Endothelial cell of umbilical vein (primary cell): ENCODE measurements around the gene ZMAT3. TPM values are rescaled to one million over a fixed set of nuclear protein-coding genes. Genes with fewer than 3 reads are reported as not detected.

ENCODE experiments used
- BruUV-seq: library from RNA; stranded (reverse); fragments of 400-500 nt; replicated peaks from 2 replicates; lab custom pipeline; 2021; lab: Mats Ljungman, UMichigan
- CTCF ChIA-PET: fragments of 300-600, 350-600 bp; sonication (Branson Sonifier 250); formaldehyde crosslinking; loops from one replicate; lab custom pipeline; 2021; ENCODE audit warnings: antibody characterized with exemption, inconsistent platforms; lab: Charles Lee
- POLR2A ChIA-PET: fragments of 300-600, 350-600 bp; sonication (Branson Sonifier 250); formaldehyde crosslinking; loops from one replicate; lab custom pipeline; 2021; ENCODE audit warnings: antibody characterized with exemption, inconsistent platforms; lab: Charles Lee
- DNase-seq: peaks from one replicate; pipeline ENCODE4 v3.0.0-alpha.2; 2011; ENCODE audit warnings: low read depth, low spot score
- FAIRE-seq: peaks from 2 replicates; lab custom pipeline; 2011; peaks lifted over from hg19 to GRCh38; lab: Jason Lieb, UNC
- H2AFZ ChIP-seq: 2 replicates; pipeline ENCODE4 v1.6.0; 2012; ENCODE audit warnings: low read depth, low read length, control low read depth, inconsistent platforms
- H3K27ac ChIP-seq: 2 replicates; pipeline ENCODE4 v1.5.1; 2011; ENCODE audit warnings: low read depth, mild to moderate bottlenecking, control low read depth, low read length, moderate library complexity; ENCODE audit not compliant: insufficient read depth
- H3K27me3 ChIP-seq, 2 experiments: 2 replicates each; pipeline versions ENCODE4 v1.6.0 to v1.6.1; 2011; ENCODE audit warnings: low read length in 2 of 2, mixed read lengths in 1 of 2; ENCODE audit not compliant: control insufficient read depth in 2 of 2, insufficient read depth in 2 of 2
- H3K36me3 ChIP-seq, 2 experiments: 2 replicates in 1 of 2; 3 replicates in 1 of 2; pipeline ENCODE4 v1.5.1; 2011; ENCODE audit warnings: low read length in 2 of 2, mild to moderate bottlenecking in 1 of 2, moderate library complexity in 1 of 2; ENCODE audit not compliant: control insufficient read depth in 2 of 2, insufficient read depth in 2 of 2; ENCODE audit errors: extremely low read depth in 1 of 2
- H3K4me1 ChIP-seq: 3 replicates; pipeline ENCODE4 v1.5.1; 2011; ENCODE audit warnings: mild to moderate bottlenecking, low read length; ENCODE audit not compliant: control insufficient read depth, insufficient read depth; ENCODE audit errors: extremely low read depth
- H3K4me2 ChIP-seq: 2 replicates; pipeline ENCODE4 v1.6.1; 2011; ENCODE audit warnings: low read length, control low read depth, mixed read lengths; ENCODE audit not compliant: insufficient read depth
- H3K4me3 ChIP-seq, 3 experiments: fragments of 200-600 bp in 1 of 3; sonication (generic), shearing (Covaris generic) in 1 of 3; replicated peaks in 1 of 3; 2 replicates each; pipeline ENCODE4 v1.5.1; 2011 to 2016; ENCODE audit warnings: control low read depth in 3 of 3, low read length in 3 of 3, mild to moderate bottlenecking in 2 of 3, inconsistent platforms in 1 of 3, low read depth in 1 of 3, moderate library complexity in 1 of 3; ENCODE audit not compliant: insufficient read depth in 1 of 3
- H3K79me2 ChIP-seq: 2 replicates; pipeline ENCODE4 v1.6.0; 2012; ENCODE audit warnings: low read length, inconsistent platforms; ENCODE audit not compliant: control insufficient read depth, insufficient read depth
- H3K9ac ChIP-seq: replicated peaks from 2 replicates; pipeline ENCODE3; 2011; ENCODE audit warnings: low read length, control low read depth; ENCODE audit not compliant: insufficient read depth; ENCODE audit errors: extremely low read depth
- H3K9me1 ChIP-seq: replicated peaks from 3 replicates; pipeline ENCODE4 v1.6.0; 2011; ENCODE audit warnings: mild to moderate bottlenecking, low read length; ENCODE audit not compliant: control insufficient read depth, insufficient read depth; ENCODE audit errors: extremely low read depth
- H3K9me3 ChIP-seq: replicated peaks from 2 replicates; pipeline ENCODE4 v1.5.1; 2012; ENCODE audit warnings: low read length, inconsistent platforms; ENCODE audit not compliant: control insufficient read depth, insufficient read depth
- H4K20me1 ChIP-seq: replicated peaks from 2 replicates; pipeline ENCODE3; 2011; ENCODE audit warnings: mild to moderate bottlenecking, low read length; ENCODE audit not compliant: control insufficient read depth, insufficient read depth; ENCODE audit errors: extremely low read depth
- EZH2 ChIP-seq: IDR thresholded peaks from 2 replicates; pipeline ENCODE4 v1.6.1; 2012; ENCODE audit warnings: borderline replicate concordance, low read depth, mild to moderate bottlenecking, moderate library complexity, low read length, inconsistent platforms; ENCODE audit not compliant: severe bottlenecking
- FOS ChIP-seq: IDR thresholded peaks from 2 replicates; pipeline ENCODE4 v1.6.1; 2011; ENCODE audit warnings: mild to moderate bottlenecking, low read length, moderate library complexity, borderline replicate concordance; ENCODE audit not compliant: insufficient read depth
- GATA2 ChIP-seq: IDR thresholded peaks from 2 replicates; pipeline ENCODE4 v1.7.0; 2011; ENCODE audit warnings: low read depth, mild to moderate bottlenecking, moderate library complexity, mixed read lengths, low read length; ENCODE audit not compliant: insufficient read length, insufficient read depth
- JUN ChIP-seq: IDR thresholded peaks from 2 replicates; pipeline ENCODE4 v1.6.1; 2011; ENCODE audit warnings: borderline replicate concordance, low read depth; ENCODE audit not compliant: insufficient read length, insufficient read depth
- MYC ChIP-seq: IDR thresholded peaks from one replicate; pipeline ENCODE4 v1.6.1; 2011; ENCODE audit warnings: mild to moderate bottlenecking, low read depth, low read length
- POLR2A ChIP-seq: IDR thresholded peaks from 2 replicates; pipeline ENCODE4 v1.6.1; 2012; ENCODE audit warnings: low read depth, mild to moderate bottlenecking, control low read depth, low read length
- POLR2AphosphoS5 ChIP-seq: IDR thresholded peaks from 2 replicates; pipeline ENCODE4 v1.6.1; 2012; ENCODE audit warnings: low read depth, mild to moderate bottlenecking, control low read depth, low read length, moderate library complexity; ENCODE audit not compliant: insufficient read depth
- dilution Hi-C: fragments of 300-500 bp; cut with MboI; formaldehyde crosslinking; loops from one replicate; pipeline ENCODE4 v1.15.0; 2019; ENCODE audit warnings: low sequenced_read_pairs; ENCODE audit not compliant: extremely low pct_ligation_motif_present
- intact Hi-C: fragments of 100-400 bp; cut with micrococcal nuclease; formaldehyde crosslinking; loops from one replicate; pipeline ENCODE4 v1.10.0; 2022
- polyA plus RNA-seq, 4 experiments: library from polyadenylated mRNA; depleted of rRNA in 3 of 4; stranded (reverse) in 3 of 4; unstranded in 1 of 4; fragments of >200 nt; gene quantifications; 2 replicates each; pipeline versions ENCODE4 v1.2.1 to v1.2.3, GENCODE V29; 2011 to 2012; ENCODE audit warnings: missing spikeins in 1 of 4
- total RNA-seq: library from RNA; stranded (reverse); gene quantifications from 2 replicates; pipeline ENCODE4 v1.2.3, GENCODE V29; 2021
- TF ChIP-seq, protein P1 (sequence below), 2 donors: IDR thresholded peaks; 1 replicate in 1 of 2; 2 replicates in 1 of 2; pipeline ENCODE4 v1.5.1; 2011; ENCODE audit warnings: low read length in 2 of 2, mild to moderate bottlenecking in 2 of 2, moderate library complexity in 2 of 2, control low read depth in 1 of 2, inconsistent platforms in 1 of 2, low read depth in 1 of 2; ENCODE audit not compliant: insufficient read depth in 1 of 2; ENCODE audit errors: extremely low read depth in 1 of 2
- TF ChIP-seq, protein P2 (sequence below): IDR thresholded peaks from 2 replicates; pipeline ENCODE4 v1.6.1; 2011; ENCODE audit not compliant: insufficient read depth, insufficient read length

The ZMAT3 gene
- total and polyA plus RNA-seq, 2 donors (not counting 3 experiments of a cell fraction or from before 2014, with no cell fraction given) = 13.2 to 33.1 TPM

DNA sequence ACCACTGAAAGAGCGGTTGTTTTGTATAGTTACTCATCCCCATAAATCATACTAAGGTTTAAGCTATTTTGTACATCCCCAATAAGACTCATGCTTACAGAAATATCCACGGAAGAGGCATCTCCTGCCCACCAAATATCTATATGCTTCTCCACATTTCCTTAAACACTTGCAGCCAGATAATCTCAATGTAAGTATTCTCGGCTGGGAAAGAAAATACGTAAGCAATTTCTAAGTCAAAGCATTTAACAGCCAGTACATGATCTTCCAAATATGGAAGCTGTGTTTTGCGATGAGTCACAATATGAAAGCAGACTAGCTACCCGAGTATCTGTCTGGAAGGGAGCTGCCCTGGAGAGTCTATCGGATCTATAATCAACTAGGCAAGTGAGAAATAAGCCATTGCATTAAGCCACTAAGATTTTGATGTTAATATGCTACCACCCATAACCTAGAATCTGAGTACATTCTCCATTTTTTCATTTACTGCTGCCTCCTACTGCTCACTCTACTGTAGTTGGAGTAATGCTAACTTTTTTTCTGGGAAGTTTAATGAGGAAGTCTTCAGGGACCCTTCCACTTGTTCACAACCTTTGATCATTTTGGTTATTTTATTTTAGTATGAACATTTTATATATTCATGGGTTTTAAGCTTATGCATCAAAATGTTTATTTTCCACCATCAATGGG, 26.9 kb upstream of the ZMAT3 start:
- intact Hi-C loops (no loop called here), dilution Hi-C loops (no loop called here)
- Histone ChIP-seq H3K27me3 (peaks cover 2% of the 10 kb centered on the region in 2 experiments), H3K9me3 (no peaks in the 10 kb centered on the region), H3K9me1 (no peaks in the 10 kb centered on the region), H3K4me1 (no peaks in the 10 kb centered on the region), H3K27ac (no peak overlapping the region), H2AFZ (no peak overlapping the region), H3K79me2 (no peaks in the 10 kb centered on the region), H3K36me3 (no peaks in the 10 kb centered on the region), H3K4me3 (no peak overlapping the region), H4K20me1 (no peaks in the 10 kb centered on the region), H3K4me2 (no peak overlapping the region), H3K9ac (no peak overlapping the region)
- BruUV-seq = no TSS peak
- FAIRE-seq = peak; percentile 31
- DNase-seq = no peak
- TF ChIP-seq POLR2A (no peak), POLR2AphosphoS5 (no peak), GATA2 (no peak), EZH2 (no peak), MYC (no peak), JUN (no peak), FOS (no peak)
- TF ChIP-seq, protein P1, sequence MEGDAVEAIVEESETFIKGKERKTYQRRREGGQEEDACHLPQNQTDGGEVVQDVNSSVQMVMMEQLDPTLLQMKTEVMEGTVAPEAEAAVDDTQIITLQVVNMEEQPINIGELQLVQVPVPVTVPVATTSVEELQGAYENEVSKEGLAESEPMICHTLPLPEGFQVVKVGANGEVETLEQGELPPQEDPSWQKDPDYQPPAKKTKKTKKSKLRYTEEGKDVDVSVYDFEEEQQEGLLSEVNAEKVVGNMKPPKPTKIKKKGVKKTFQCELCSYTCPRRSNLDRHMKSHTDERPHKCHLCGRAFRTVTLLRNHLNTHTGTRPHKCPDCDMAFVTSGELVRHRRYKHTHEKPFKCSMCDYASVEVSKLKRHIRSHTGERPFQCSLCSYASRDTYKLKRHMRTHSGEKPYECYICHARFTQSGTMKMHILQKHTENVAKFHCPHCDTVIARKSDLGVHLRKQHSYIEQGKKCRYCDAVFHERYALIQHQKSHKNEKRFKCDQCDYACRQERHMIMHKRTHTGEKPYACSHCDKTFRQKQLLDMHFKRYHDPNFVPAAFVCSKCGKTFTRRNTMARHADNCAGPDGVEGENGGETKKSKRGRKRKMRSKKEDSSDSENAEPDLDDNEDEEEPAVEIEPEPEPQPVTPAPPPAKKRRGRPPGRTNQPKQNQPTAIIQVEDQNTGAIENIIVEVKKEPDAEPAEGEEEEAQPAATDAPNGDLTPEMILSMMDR (IDR thresholded peaks at IDR 0.05; ENCODE audit: extremely low read depth in 1 of 2, insufficient read depth in 1 of 2, low read depth in 1 of 2, low read length in 2 of 2) = no peak
- TF ChIP-seq, protein P2, sequence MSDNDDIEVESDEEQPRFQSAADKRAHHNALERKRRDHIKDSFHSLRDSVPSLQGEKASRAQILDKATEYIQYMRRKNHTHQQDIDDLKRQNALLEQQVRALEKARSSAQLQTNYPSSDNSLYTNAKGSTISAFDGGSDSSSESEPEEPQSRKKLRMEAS = no peak
- ChIA-PET POLR2A (no interaction called here), CTCF (interaction anchor here (0.8 to 1.5 kb wide), 3 partner anchors 9 to 217 kb away, joined by 3 to 5 read pairs (median 4); no protein-coding TSS in a partner anchor)
